Gastroesophageal sphincter (tissue), 3 donors: Measurements from ENCODE around the gene MEFV.

Experiments used
- EP300 ChIP-seq: sonication (generic); formaldehyde crosslinking; IDR thresholded peaks from one replicate; pipeline ENCODE4 v1.6.1; 2017; ENCODE audit warnings: antibody characterized with exemption, mild to moderate bottlenecking
- POLR2AphosphoS5 ChIP-seq: sonication (generic); formaldehyde crosslinking; IDR thresholded peaks from one replicate; pipeline ENCODE4 v1.6.1; 2017; ENCODE audit warnings: antibody characterized with exemption
- TF ChIP-seq, protein P1 (sequence below), 4 experiments: fragments of 200-600 bp in 2 of 4; fragments of 450-650 bp in 2 of 4; sonication (generic) in 1 of 4; IDR thresholded peaks; one replicate each; pipeline ENCODE4 v1.5.1; 2017 to 2019; ENCODE audit warnings: antibody characterized with exemption in 4 of 4, mild to moderate bottlenecking in 2 of 4, moderate library complexity in 2 of 4

- TF ChIP-seq POLR2AphosphoS5: no peak
- TF ChIP-seq, protein P1, sequence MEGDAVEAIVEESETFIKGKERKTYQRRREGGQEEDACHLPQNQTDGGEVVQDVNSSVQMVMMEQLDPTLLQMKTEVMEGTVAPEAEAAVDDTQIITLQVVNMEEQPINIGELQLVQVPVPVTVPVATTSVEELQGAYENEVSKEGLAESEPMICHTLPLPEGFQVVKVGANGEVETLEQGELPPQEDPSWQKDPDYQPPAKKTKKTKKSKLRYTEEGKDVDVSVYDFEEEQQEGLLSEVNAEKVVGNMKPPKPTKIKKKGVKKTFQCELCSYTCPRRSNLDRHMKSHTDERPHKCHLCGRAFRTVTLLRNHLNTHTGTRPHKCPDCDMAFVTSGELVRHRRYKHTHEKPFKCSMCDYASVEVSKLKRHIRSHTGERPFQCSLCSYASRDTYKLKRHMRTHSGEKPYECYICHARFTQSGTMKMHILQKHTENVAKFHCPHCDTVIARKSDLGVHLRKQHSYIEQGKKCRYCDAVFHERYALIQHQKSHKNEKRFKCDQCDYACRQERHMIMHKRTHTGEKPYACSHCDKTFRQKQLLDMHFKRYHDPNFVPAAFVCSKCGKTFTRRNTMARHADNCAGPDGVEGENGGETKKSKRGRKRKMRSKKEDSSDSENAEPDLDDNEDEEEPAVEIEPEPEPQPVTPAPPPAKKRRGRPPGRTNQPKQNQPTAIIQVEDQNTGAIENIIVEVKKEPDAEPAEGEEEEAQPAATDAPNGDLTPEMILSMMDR (IDR thresholded peaks at IDR 0.05): peak in 1 of 4 experiments; percentile 16
- TF ChIP-seq EP300: no peak
Observed at GRCh38 chr16:3283543-3284447, 27.4 kb upstream of the MEFV start.
